A673 (cell line): ENCODE data around the gene SLC36A1.

ENCODE experiments used
- EZH2 ChIP-seq: fragments of 200-600 bp; sonication (generic); IDR thresholded peaks from 2 replicates; pipeline ENCODE4 v1.6.1; 2017; ENCODE audit warnings: borderline replicate concordance, low read depth, mild to moderate bottlenecking, mixed read lengths, antibody characterized with exemption, low read length; ENCODE audit not compliant: poor library complexity, severe bottlenecking
- TF ChIP-seq, protein P1 (sequence below): fragments of 300-800, 200-600 bp; sonication (generic); conservative IDR thresholded peaks from 2 replicates; pipeline ENCODE4 v1.5.1; 2017; ENCODE audit warnings: low read depth, mild to moderate bottlenecking, antibody characterized with exemption, low read length, moderate library complexity, mixed read lengths

DNA sequence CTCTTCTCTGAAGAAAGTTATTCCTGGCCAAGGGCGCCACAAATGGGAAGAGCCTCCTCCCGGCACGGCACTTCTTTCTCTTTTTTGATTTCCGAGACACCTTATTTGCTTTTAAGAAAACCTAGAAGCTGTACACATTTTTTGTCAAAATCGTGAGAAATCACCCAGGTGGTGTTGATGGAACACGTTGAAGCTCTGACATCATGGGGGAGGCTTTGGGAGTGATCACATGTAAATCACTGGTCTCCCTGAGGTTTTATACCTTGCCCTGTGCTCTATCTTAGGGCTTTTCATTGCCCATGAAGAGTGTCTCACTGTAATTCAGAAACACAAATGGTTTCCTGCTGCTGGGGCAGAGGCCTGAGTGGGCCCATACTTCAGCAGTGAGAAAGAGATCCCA is 27.4 kb downstream of the SLC36A1 start:
- TF ChIP-seq, protein P1, sequence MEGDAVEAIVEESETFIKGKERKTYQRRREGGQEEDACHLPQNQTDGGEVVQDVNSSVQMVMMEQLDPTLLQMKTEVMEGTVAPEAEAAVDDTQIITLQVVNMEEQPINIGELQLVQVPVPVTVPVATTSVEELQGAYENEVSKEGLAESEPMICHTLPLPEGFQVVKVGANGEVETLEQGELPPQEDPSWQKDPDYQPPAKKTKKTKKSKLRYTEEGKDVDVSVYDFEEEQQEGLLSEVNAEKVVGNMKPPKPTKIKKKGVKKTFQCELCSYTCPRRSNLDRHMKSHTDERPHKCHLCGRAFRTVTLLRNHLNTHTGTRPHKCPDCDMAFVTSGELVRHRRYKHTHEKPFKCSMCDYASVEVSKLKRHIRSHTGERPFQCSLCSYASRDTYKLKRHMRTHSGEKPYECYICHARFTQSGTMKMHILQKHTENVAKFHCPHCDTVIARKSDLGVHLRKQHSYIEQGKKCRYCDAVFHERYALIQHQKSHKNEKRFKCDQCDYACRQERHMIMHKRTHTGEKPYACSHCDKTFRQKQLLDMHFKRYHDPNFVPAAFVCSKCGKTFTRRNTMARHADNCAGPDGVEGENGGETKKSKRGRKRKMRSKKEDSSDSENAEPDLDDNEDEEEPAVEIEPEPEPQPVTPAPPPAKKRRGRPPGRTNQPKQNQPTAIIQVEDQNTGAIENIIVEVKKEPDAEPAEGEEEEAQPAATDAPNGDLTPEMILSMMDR: no peak
- TF ChIP-seq EZH2: no peak
